SK-N-MC (cell line): ENCODE results near the gene TLCD2.

Experiments used
- EZH2 ChIP-seq: fragments of 200-600 bp; sonication (generic); IDR thresholded peaks from one replicate; pipeline ENCODE4 v1.6.1; 2017; ENCODE audit warnings: antibody characterized with exemption
- FOXP2 ChIP-seq: optimal IDR thresholded peaks from 2 replicates; pipeline ENCODE3; 2011; ENCODE audit warnings: mild to moderate bottlenecking, moderate library complexity; ENCODE audit not compliant: insufficient read depth; ENCODE audit errors: extremely low read length, control extremely low read depth
- POLR2AphosphoS5 ChIP-seq: IDR thresholded peaks from 2 replicates; pipeline ENCODE4 v1.6.1; 2012; ENCODE audit warnings: mild to moderate bottlenecking, low read depth, low read length, borderline replicate concordance

DNA sequence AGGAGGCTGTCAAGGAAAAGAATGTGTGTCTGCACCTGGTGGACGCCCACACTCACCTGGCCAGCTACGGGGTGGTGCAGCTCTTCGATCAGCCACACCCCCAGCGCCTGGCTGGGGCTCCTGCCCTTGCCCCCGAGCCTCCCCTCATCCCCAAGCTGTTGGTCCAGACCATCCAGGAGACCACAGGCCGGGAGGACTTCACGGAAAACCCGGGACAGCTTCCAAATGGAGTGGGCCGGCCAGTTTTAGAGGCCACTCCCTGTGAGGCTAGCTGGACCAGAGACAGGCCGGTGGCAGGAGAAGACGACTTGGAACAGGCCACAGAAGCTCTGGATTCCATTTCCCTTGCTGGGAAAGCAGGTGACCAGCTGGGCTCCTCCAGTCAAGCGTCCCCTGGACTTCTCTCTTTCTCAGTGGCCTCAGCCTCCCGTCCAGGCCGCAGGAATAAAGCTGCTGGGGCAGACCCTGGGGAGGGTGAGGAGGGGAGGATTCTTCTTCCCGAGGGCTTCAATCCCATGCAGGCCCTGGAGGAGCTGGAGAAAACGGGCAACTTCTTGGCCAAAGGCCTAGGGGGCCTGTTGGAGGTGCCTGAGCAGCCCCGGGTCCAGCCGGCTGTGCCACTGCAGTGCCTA, 16.6 kb upstream of the TLCD2 start:
- TF ChIP-seq EZH2 (no peak), POLR2AphosphoS5 (no peak), FOXP2 (no peak)
